ENCODE data around the gene WASHC4.

GRCh38 chr12:105138248-105138647 is 30.7 kb downstream of the WASHC4 start:
- TF ChIP-seq POLR2A (IDR thresholded peaks at IDR 0.05; ENCODE audit: low read depth, low read length) (no peak), POLR2AphosphoS5 (IDR thresholded peaks at IDR 0.05; ENCODE audit: low read depth, low read length) (no peak)
